A549 (cell line): ENCODE measurements around the gene PLEKHA8.

ENCODE experiments used
- CTCF ChIP-seq: fragments of >200 bp; sonication (Bioruptor Twin); formaldehyde crosslinking; IDR thresholded peaks from 3 replicates; pipeline ENCODE4 v1.5.1; 2016
- JUN ChIP-seq, 2 experiments: fragments of >200 bp; sonication (Bioruptor Twin); formaldehyde crosslinking; IDR thresholded peaks; 2 replicates in 1 of 2; 3 replicates in 1 of 2; pipeline ENCODE4 v1.6.1; 2016 to 2017
- MAX ChIP-seq: IDR thresholded peaks from 2 replicates; pipeline ENCODE4 v1.6.1; 2012
- POLR2A ChIP-seq: IDR thresholded peaks from 2 replicates; pipeline ENCODE4 v1.6.1; 2012; ENCODE audit warnings: mild to moderate bottlenecking, low read length

DNA sequence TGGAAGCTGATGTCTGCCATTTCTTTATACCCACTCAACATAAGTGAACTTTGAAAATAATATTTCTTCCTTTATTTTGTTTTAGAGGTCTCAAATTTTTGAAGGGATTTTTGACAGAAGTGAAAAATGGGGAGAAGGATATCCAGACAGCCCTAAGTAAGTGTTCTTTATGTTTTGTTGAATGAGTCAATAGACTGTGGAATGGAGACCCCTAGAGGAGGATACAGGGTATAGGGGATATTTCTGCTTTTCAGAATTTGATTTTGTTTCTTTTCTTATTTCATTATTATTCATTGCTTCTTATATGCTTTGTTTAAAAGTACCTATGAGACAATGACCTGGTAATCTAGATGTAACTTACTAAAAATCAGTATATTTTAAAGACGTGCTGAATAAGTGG, 34.4 kb downstream of the PLEKHA8 start:
- TF ChIP-seq POLR2A (no peak), MAX (no peak), CTCF (peak; percentile 79), JUN (IDR thresholded peaks at IDR 0.05) (no peak)
